BJ (cell line): ENCODE results near the gene ADCY3. TPM values are rescaled to one million over a fixed set of nuclear protein-coding genes. Genes with fewer than 3 reads are reported as not detected.
A peak's percentile ranks its signal among the peaks of the same experiment; 100 is the strongest.

Experiments
- CTCF ChIA-PET: fragments of 350-600 bp; formaldehyde crosslinking; extraction: SDS; loops from one replicate; lab custom pipeline; 2021; ENCODE audit warnings: antibody characterized with exemption, inconsistent platforms; lab: Yijun Ruan, JAX
- POLR2A ChIA-PET: fragments of 300-600 bp; sonication (Branson Sonifier 250); formaldehyde crosslinking; extraction: SDS; loops from one replicate; lab custom pipeline; 2021; ENCODE audit warnings: antibody characterized with exemption; lab: Charles Lee
- DNase-seq: peaks from one replicate; pipeline ENCODE4 v3.0.0-alpha.2; 2011; ENCODE audit warnings: low read depth
- H3K27me3 ChIP-seq: 2 replicates; pipeline ENCODE4 v1.6.0; 2011; ENCODE audit warnings: low read length; ENCODE audit not compliant: control insufficient read depth, insufficient read depth
- H3K36me3 ChIP-seq: 2 replicates; pipeline ENCODE4 v1.5.1; 2011; ENCODE audit warnings: low read length; ENCODE audit not compliant: control insufficient read depth, insufficient read depth
- H3K4me3 ChIP-seq: 2 replicates; pipeline ENCODE4 v1.5.1; 2011; ENCODE audit warnings: low read depth, mild to moderate bottlenecking, control low read depth, low read length
- CTCF ChIP-seq: IDR thresholded peaks from 2 replicates; pipeline ENCODE4 v1.5.1; 2011; ENCODE audit warnings: low read depth, mild to moderate bottlenecking, control low read depth, inconsistent platforms, low read length, moderate library complexity; ENCODE audit not compliant: insufficient read depth
- polyA plus RNA-seq: library from polyadenylated mRNA; depleted of rRNA; stranded (reverse); fragments of >200 nt; gene quantifications from 2 replicates; pipeline ENCODE4 v1.2.3, GENCODE V29; 2011

ADCY3 gene
- polyA plus RNA-seq, 1 experiment: 73.3 TPM

GRCh38 chr2:24827321-24828237, 92.5 kb downstream of the ADCY3 start:
- ChIA-PET POLR2A (no interaction called here), CTCF (interaction anchor here (0.5 to 8.1 kb wide), 39 partner anchors 9 to 1004 kb away, joined by 3 to 76 read pairs (median 4); partner anchors contain the start of genes CENPO, NCOA1 and PTRHD1)
- TF ChIP-seq CTCF: peak; percentile 93
- no peak overlapping the region for H3K4me3 ChIP-seq
- peaks cover 4% of the 10 kb centered on the region for H3K36me3 ChIP-seq
- H3K27me3 ChIP-seq: no peaks in the 10 kb centered on the region
- DNase-seq: peak; percentile 29

GRCh38 chr2:24826773-24827145, 93.3 kb downstream of the ADCY3 start:
- POLR2A ChIA-PET: no interaction called here
- H3K27me3 ChIP-seq: no peaks in the 10 kb centered on the region
- no peak for TF ChIP-seq CTCF
- no peak for DNase-seq
- H3K4me3 ChIP-seq: no peak overlapping the region
- CTCF ChIA-PET: interaction anchor here (1.2 to 8.1 kb wide), 14 partner anchors 9 to 422 kb away, joined by 3 to 76 read pairs (median 10); partner anchors contain the start of genes CENPO, NCOA1 and PTRHD1
- H3K36me3 ChIP-seq: peaks cover 4% of the 10 kb centered on the region

GRCh38 chr2:24825883-24826772, 93.9 kb downstream of the ADCY3 start:
- POLR2A ChIA-PET: no interaction called here
- TF ChIP-seq CTCF: no peak
- CTCF ChIA-PET: interaction anchor here (1.1 to 8.1 kb wide), 9 partner anchors 8 to 422 kb away, joined by 3 to 76 read pairs (median 19); partner anchors contain the start of genes CENPO, NCOA1 and PTRHD1
- Histone ChIP-seq H3K4me3 (no peak overlapping the region), H3K36me3 (peaks cover 7% of the 10 kb centered on the region), H3K27me3 (no peaks in the 10 kb centered on the region)
- DNase-seq: no peak

DNA sequence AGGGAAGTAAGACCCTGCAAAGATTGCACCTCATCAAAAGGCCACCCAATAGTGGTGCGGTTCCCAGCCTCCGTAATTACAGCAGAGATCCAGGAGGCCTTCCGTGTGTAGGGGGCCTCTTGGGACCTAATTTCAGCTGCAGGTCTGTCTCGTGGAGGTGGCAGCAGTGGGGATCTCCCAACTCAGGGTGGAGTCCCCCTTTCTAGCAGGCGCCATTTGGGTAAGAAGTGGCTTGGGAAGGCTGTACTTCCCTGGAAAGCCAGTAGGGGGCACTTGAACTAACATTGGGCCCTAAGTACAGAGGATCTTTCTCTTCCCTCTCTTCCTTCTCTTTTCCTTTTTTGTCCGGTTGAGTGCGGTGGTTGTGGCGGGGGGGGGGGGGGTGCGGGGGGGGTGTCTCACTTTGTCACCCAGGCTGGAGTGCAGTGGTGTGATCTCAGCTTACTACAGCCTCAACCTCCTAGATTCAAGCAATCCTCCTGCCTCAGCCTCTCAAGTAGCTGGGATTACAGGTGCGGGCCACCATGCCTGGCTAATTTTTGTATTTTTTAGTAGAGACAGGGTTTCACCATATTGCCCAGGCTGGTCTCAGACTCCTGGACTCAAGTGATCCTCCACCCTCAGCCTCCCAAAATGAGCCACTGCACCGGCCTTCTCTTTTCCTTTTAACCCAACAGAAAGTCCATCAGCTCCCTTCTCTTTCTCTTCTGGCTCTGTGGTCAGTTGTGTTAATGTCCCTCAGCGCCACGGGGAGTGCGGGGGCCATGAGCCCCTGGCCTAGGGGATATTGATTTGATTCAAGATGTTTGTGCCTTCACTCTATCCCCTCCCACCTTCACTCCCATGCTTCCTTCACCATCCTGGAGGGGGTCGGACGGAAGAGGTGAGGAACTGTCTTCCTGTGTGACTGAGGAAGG, 94.8 kb downstream of the ADCY3 start:
- POLR2A ChIA-PET: no interaction called here
- no peak for DNase-seq
- Histone ChIP-seq H3K27me3 (no peaks in the 10 kb centered on the region), H3K36me3 (peaks cover 11% of the 10 kb centered on the region), H3K4me3 (no peak overlapping the region)
- CTCF ChIA-PET: interaction anchor here (1.1 to 8.1 kb wide), 6 partner anchors 10 to 421 kb away, joined by 3 to 76 read pairs (median 22); no protein-coding TSS in a partner anchor
- peak; percentile 57 for TF ChIP-seq CTCF
